Measurements from ENCODE around the gene CHID1.

DNA sequence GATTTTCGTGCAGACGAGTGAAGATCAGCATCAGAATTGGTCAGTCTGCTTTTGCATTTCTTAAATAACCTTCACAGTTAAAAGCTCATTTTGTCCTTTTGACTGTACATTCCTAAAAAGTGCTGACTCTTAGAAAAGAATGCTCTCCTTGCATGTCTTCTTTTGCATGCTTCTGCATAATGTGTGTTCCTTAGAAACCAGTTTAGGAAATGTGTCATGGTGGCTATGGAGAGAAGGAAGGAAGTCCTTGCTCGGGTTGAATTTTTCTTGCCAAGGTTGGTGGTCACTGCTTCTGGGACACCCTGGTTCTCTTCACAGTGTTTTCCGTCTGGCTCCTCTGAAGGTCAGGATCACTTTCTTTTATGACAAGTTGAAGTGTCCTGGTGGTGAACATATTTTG, 21.8 kb upstream of the CHID1 start:
- TF ChIP-seq CTCF (IDR thresholded peaks at IDR 0.05) (no peak), EZH2 (IDR thresholded peaks at IDR 0.05) (no peak)
